HL-60 (cell line): ENCODE data around the gene SLC2A9.

Experiments
- DNase-seq, 2 experiments: peaks; one replicate each; pipeline ENCODE4 v3.0.0-alpha.2; 2010 to 2020; ENCODE audit warnings: low read depth in 1 of 2, low spot score in 1 of 2
- H3K27ac ChIP-seq: fragments of 250-450 bp; sonication (Bioruptor Pico); replicated peaks from 2 replicates; pipeline ENCODE4 v1.5.1; 2020; ENCODE audit warnings: mild to moderate bottlenecking, moderate library complexity
- H3K27me3 ChIP-seq: fragments of 250-450 bp; sonication (Bioruptor Pico); 2 replicates; pipeline ENCODE4 v1.5.1; 2021; ENCODE audit warnings: mild to moderate bottlenecking, moderate library complexity; ENCODE audit not compliant: insufficient read depth, poor library complexity, severe bottlenecking
- H3K4me3 ChIP-seq: replicated peaks from 2 replicates; pipeline ENCODE4 v1.5.1; 2011; ENCODE audit warnings: mild to moderate bottlenecking, control low read depth, low read length; ENCODE audit not compliant: insufficient read depth
- CTCF ChIP-seq: IDR thresholded peaks from one replicate; pipeline ENCODE4 v1.5.1; 2011; ENCODE audit warnings: low read length, control low read depth, inconsistent platforms; ENCODE audit not compliant: insufficient read depth
- GABPA ChIP-seq: IDR thresholded peaks from 2 replicates; pipeline ENCODE4 v1.6.1; 2012; ENCODE audit warnings: low read depth
- POLR2AphosphoS5 ChIP-seq: IDR thresholded peaks from 2 replicates; pipeline ENCODE4 v1.6.1; 2012; ENCODE audit warnings: low read depth
- REST ChIP-seq: IDR thresholded peaks from 2 replicates; pipeline ENCODE4 v1.6.1; 2012; ENCODE audit warnings: low read depth; ENCODE audit not compliant: insufficient replicate concordance
- SPI1 ChIP-seq: IDR thresholded peaks from 2 replicates; pipeline ENCODE4 v1.6.1; 2012; ENCODE audit warnings: low read depth, mild to moderate bottlenecking, borderline replicate concordance

The SLC2A9 gene

GRCh38 chr4:9885958-9886357 lies 135.3 kb downstream of the SLC2A9 start:
- no peaks in the 10 kb centered on the region for H3K27me3 ChIP-seq
- no peak overlapping the region for H3K27ac ChIP-seq
- TF ChIP-seq CTCF = no peak
- TF ChIP-seq POLR2AphosphoS5 = no peak
- TF ChIP-seq REST = no peak
- no peak for TF ChIP-seq GABPA
- no peak for TF ChIP-seq SPI1
- DNase-seq = no peak
- H3K4me3 ChIP-seq = no peak overlapping the region

- no peak overlapping the region for H3K4me3 ChIP-seq
- H3K27ac ChIP-seq = no peak overlapping the region
- no peak for TF ChIP-seq POLR2AphosphoS5
These were observed 140.7 kb downstream of the SLC2A9 start for GRCh38 chr4:9880406-9881197.

GRCh38 chr4:9877123-9877522 lies 144.2 kb downstream of the SLC2A9 start:
- no peak for DNase-seq
- no peak overlapping the region for H3K27ac ChIP-seq
- no peak overlapping the region for H3K4me3 ChIP-seq
- H3K27me3 ChIP-seq = no peaks in the 10 kb centered on the region
- TF ChIP-seq GABPA (no peak), CTCF (no peak), POLR2AphosphoS5 (no peak), SPI1 (no peak), REST (no peak)

More at GRCh38 chr4:9880406-9881197, 140.7 kb downstream of the SLC2A9 start:
- no peak for DNase-seq
- H3K27me3 ChIP-seq = no peaks in the 10 kb centered on the region

GRCh38 chr4:9875516-9875915 lies 145.8 kb downstream of the SLC2A9 start:
- Histone ChIP-seq H3K27ac (no peak overlapping the region), H3K4me3 (no peak overlapping the region), H3K27me3 (no peaks in the 10 kb centered on the region)
- TF ChIP-seq GABPA = no peak
- TF ChIP-seq SPI1 = peak; percentile 65; the same call in 1 of the 2 replicates
- peak; percentile 15 to 58 for DNase-seq

- no peak for TF ChIP-seq GABPA
- TF ChIP-seq CTCF = no peak
- TF ChIP-seq REST = no peak
- TF ChIP-seq POLR2AphosphoS5 = no peak
- TF ChIP-seq SPI1 = no peak
- no peak for DNase-seq
These were observed 146.9 kb downstream of the SLC2A9 start for GRCh38 chr4:9874385-9874784.

More at GRCh38 chr4:9874385-9874784, 146.9 kb downstream of the SLC2A9 start:
- H3K4me3 ChIP-seq = no peak overlapping the region
- H3K27ac ChIP-seq = no peak overlapping the region
- H3K27me3 ChIP-seq = no peaks in the 10 kb centered on the region
